Endothelial cell of umbilical vein (primary cell): ENCODE measurements around the gene DACH2. TPM values are rescaled to one million over a fixed set of nuclear protein-coding genes. Genes with fewer than 3 reads are reported as not detected.

Experiments
- Bru-seq: library from RNA; stranded (reverse); fragments of 400-500 nt; gene quantifications from one replicate; lab custom pipeline; 2021; lab: Mats Ljungman, UMichigan
- BruChase-seq, 2 experiments: library from RNA; stranded (reverse); fragments of 400-500 nt; gene quantifications; one replicate each; lab custom pipeline; 2021; lab: Mats Ljungman, UMichigan
- BruUV-seq: library from RNA; stranded (reverse); fragments of 400-500 nt; replicated peaks from 2 replicates; lab custom pipeline; 2021; lab: Mats Ljungman, UMichigan
- CTCF ChIA-PET: fragments of 300-600, 350-600 bp; sonication (Branson Sonifier 250); formaldehyde crosslinking; loops from one replicate; lab custom pipeline; 2021; ENCODE audit warnings: antibody characterized with exemption, inconsistent platforms; lab: Charles Lee
- POLR2A ChIA-PET: fragments of 300-600, 350-600 bp; sonication (Branson Sonifier 250); formaldehyde crosslinking; loops from one replicate; lab custom pipeline; 2021; ENCODE audit warnings: antibody characterized with exemption, inconsistent platforms; lab: Charles Lee
- DNase-seq: peaks from one replicate; pipeline ENCODE4 v3.0.0-alpha.2; 2011; ENCODE audit warnings: low read depth, low spot score
- FAIRE-seq: peaks from 2 replicates; lab custom pipeline; 2011; peaks lifted over from hg19 to GRCh38; lab: Jason Lieb, UNC
- H2AFZ ChIP-seq: 2 replicates; pipeline ENCODE4 v1.6.0; 2012; ENCODE audit warnings: low read depth, low read length, control low read depth, inconsistent platforms
- H3K27ac ChIP-seq: 2 replicates; pipeline ENCODE4 v1.5.1; 2011; ENCODE audit warnings: low read depth, mild to moderate bottlenecking, control low read depth, low read length, moderate library complexity; ENCODE audit not compliant: insufficient read depth
- H3K27me3 ChIP-seq, 2 experiments: 2 replicates each; pipeline versions ENCODE4 v1.6.0 to v1.6.1; 2011; ENCODE audit warnings: low read length in 2 of 2, mixed read lengths in 1 of 2; ENCODE audit not compliant: control insufficient read depth in 2 of 2, insufficient read depth in 2 of 2
- H3K36me3 ChIP-seq, 2 experiments: 2 replicates in 1 of 2; 3 replicates in 1 of 2; pipeline ENCODE4 v1.5.1; 2011; ENCODE audit warnings: low read length in 2 of 2, mild to moderate bottlenecking in 1 of 2, moderate library complexity in 1 of 2; ENCODE audit not compliant: control insufficient read depth in 2 of 2, insufficient read depth in 2 of 2; ENCODE audit errors: extremely low read depth in 1 of 2
- H3K4me1 ChIP-seq: 3 replicates; pipeline ENCODE4 v1.5.1; 2011; ENCODE audit warnings: mild to moderate bottlenecking, low read length; ENCODE audit not compliant: control insufficient read depth, insufficient read depth; ENCODE audit errors: extremely low read depth
- H3K4me2 ChIP-seq: 2 replicates; pipeline ENCODE4 v1.6.1; 2011; ENCODE audit warnings: low read length, control low read depth, mixed read lengths; ENCODE audit not compliant: insufficient read depth
- H3K4me3 ChIP-seq, 3 experiments: fragments of 200-600 bp in 1 of 3; sonication (generic), shearing (Covaris generic) in 1 of 3; replicated peaks in 1 of 3; 2 replicates each; pipeline ENCODE4 v1.5.1; 2011 to 2016; ENCODE audit warnings: control low read depth in 3 of 3, low read length in 3 of 3, mild to moderate bottlenecking in 2 of 3, inconsistent platforms in 1 of 3, low read depth in 1 of 3, moderate library complexity in 1 of 3; ENCODE audit not compliant: insufficient read depth in 1 of 3
- H3K79me2 ChIP-seq: 2 replicates; pipeline ENCODE4 v1.6.0; 2012; ENCODE audit warnings: low read length, inconsistent platforms; ENCODE audit not compliant: control insufficient read depth, insufficient read depth
- H3K9ac ChIP-seq: replicated peaks from 2 replicates; pipeline ENCODE3; 2011; ENCODE audit warnings: low read length, control low read depth; ENCODE audit not compliant: insufficient read depth; ENCODE audit errors: extremely low read depth
- H3K9me1 ChIP-seq: replicated peaks from 3 replicates; pipeline ENCODE4 v1.6.0; 2011; ENCODE audit warnings: mild to moderate bottlenecking, low read length; ENCODE audit not compliant: control insufficient read depth, insufficient read depth; ENCODE audit errors: extremely low read depth
- H3K9me3 ChIP-seq: replicated peaks from 2 replicates; pipeline ENCODE4 v1.5.1; 2012; ENCODE audit warnings: low read length, inconsistent platforms; ENCODE audit not compliant: control insufficient read depth, insufficient read depth
- H4K20me1 ChIP-seq: replicated peaks from 2 replicates; pipeline ENCODE3; 2011; ENCODE audit warnings: mild to moderate bottlenecking, low read length; ENCODE audit not compliant: control insufficient read depth, insufficient read depth; ENCODE audit errors: extremely low read depth
- CTCF ChIP-seq, 2 donors: IDR thresholded peaks; 1 replicate in 1 of 2; 2 replicates in 1 of 2; pipeline ENCODE4 v1.5.1; 2011; ENCODE audit warnings: low read length in 2 of 2, mild to moderate bottlenecking in 2 of 2, moderate library complexity in 2 of 2, control low read depth in 1 of 2, inconsistent platforms in 1 of 2, low read depth in 1 of 2; ENCODE audit not compliant: insufficient read depth in 1 of 2; ENCODE audit errors: extremely low read depth in 1 of 2
- EZH2 ChIP-seq: IDR thresholded peaks from 2 replicates; pipeline ENCODE4 v1.6.1; 2012; ENCODE audit warnings: borderline replicate concordance, low read depth, mild to moderate bottlenecking, moderate library complexity, low read length, inconsistent platforms; ENCODE audit not compliant: severe bottlenecking
- FOS ChIP-seq: IDR thresholded peaks from 2 replicates; pipeline ENCODE4 v1.6.1; 2011; ENCODE audit warnings: mild to moderate bottlenecking, low read length, moderate library complexity, borderline replicate concordance; ENCODE audit not compliant: insufficient read depth
- GATA2 ChIP-seq: IDR thresholded peaks from 2 replicates; pipeline ENCODE4 v1.7.0; 2011; ENCODE audit warnings: low read depth, mild to moderate bottlenecking, moderate library complexity, mixed read lengths, low read length; ENCODE audit not compliant: insufficient read length, insufficient read depth
- JUN ChIP-seq: IDR thresholded peaks from 2 replicates; pipeline ENCODE4 v1.6.1; 2011; ENCODE audit warnings: borderline replicate concordance, low read depth; ENCODE audit not compliant: insufficient read length, insufficient read depth
- MAX ChIP-seq: IDR thresholded peaks from 2 replicates; pipeline ENCODE4 v1.6.1; 2011; ENCODE audit not compliant: insufficient read depth, insufficient read length
- MYC ChIP-seq: IDR thresholded peaks from one replicate; pipeline ENCODE4 v1.6.1; 2011; ENCODE audit warnings: mild to moderate bottlenecking, low read depth, low read length
- dilution Hi-C: fragments of 300-500 bp; cut with MboI; formaldehyde crosslinking; loops from one replicate; pipeline ENCODE4 v1.15.0; 2019; ENCODE audit warnings: low sequenced_read_pairs; ENCODE audit not compliant: extremely low pct_ligation_motif_present
- intact Hi-C: fragments of 100-400 bp; cut with micrococcal nuclease; formaldehyde crosslinking; loops from one replicate; pipeline ENCODE4 v1.10.0; 2022
- long read RNA-seq: library from polyadenylated mRNA; stranded (forward); transcript quantifications from one replicate; pipeline ENCODE4 v2.0.0, GENCODE V29; 2021
- polyA minus RNA-seq, 3 experiments: library from RNA; depleted of rRNA, polyadenylated mRNA; stranded (reverse); fragments of >200 nt; gene quantifications; 1 replicate in 1 of 3; 2 replicates in 2 of 3; pipeline ENCODE4 v1.2.3, GENCODE V29; 2011
- polyA plus RNA-seq, 4 experiments: library from polyadenylated mRNA; depleted of rRNA in 3 of 4; stranded (reverse) in 3 of 4; unstranded in 1 of 4; fragments of >200 nt; gene quantifications; 2 replicates each; pipeline versions ENCODE4 v1.2.1 to v1.2.3, GENCODE V29; 2011 to 2012; ENCODE audit warnings: missing spikeins in 1 of 4
- total RNA-seq: library from RNA; stranded (reverse); gene quantifications from 2 replicates; pipeline ENCODE4 v1.2.3, GENCODE V29; 2021

The DACH2 gene
- not detected in 2 replicates for total RNA-seq
- not detected in 2 replicates for polyA plus RNA-seq
- polyA plus RNA-seq (2011; cell fraction: cytosol; rRNA removed), result not detected in 2 replicates
- polyA plus RNA-seq (2011; cell fraction: nucleus; rRNA removed), result not detected in 2 replicates
- polyA plus RNA-seq (2012), result not detected in 2 replicates
- not detected in 2 replicates for polyA minus RNA-seq
- polyA minus RNA-seq (2011; cell fraction: cytosol; rRNA and poly(A)+ RNA removed), result not detected
- not detected in 2 replicates for polyA minus RNA-seq (2011; cell fraction: nucleus; rRNA and poly(A)+ RNA removed)
- percentile 3 among the genes with signal in this experiment for Bru-seq, nascent RNA
- BruChase-seq, experiment 1, labeled RNA remaining after a 6-hour chase, result percentile 3 among the genes with signal in this experiment
- BruChase-seq, experiment 2, labeled RNA remaining after a 2-hour chase, result percentile 3 among the genes with signal in this experiment
- long read RNA-seq, result 0 reads

DNA sequence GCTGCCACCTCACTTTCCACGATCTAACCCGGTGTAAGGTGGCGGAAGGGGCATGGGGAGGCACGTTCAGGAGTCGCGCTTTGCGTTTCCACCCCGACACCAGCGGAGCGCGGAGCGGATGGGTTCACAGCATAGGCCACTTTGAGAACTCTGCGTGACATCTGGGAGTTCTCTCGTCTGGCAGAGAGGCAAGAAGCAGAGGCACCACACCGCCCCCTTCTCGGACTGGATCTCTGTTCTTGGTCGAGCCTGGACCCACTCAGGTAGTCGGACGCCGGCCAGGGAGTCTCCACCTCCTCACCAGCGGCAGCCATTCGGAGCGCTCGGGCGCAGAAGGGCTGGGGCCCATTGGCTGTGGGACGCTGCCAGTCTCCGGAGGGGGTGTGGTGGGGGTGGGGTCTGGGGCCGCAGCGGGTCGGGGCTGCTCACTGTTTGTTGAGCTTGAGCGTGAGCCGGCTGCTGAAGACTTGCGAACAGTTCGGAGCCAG is at the start of gene DACH2:
Gene DACH2 (plus strand): TSS at position 428 of the 488 bp plus-strand sequence.
- intact Hi-C loops (no loop called here), dilution Hi-C loops (no loop called here)
- H3K4me1 ChIP-seq, result peaks cover 5% of the 10 kb centered on the region
- H3K9me1 ChIP-seq, result no peaks in the 10 kb centered on the region
- peak within 1 kb of the TSS; percentile 94 for H2AFZ ChIP-seq
- TF ChIP-seq EZH2 (no peak), MAX (no peak), FOS (no peak), CTCF (IDR thresholded peaks at IDR 0.05; ENCODE audit: extremely low read depth in 1 of 2, insufficient read depth in 1 of 2, low read depth in 1 of 2, low read length in 2 of 2) (no peak), JUN (no peak), GATA2 (no peak), MYC (no peak)
- H3K79me2 ChIP-seq, result no peaks in the 10 kb centered on the region
- no peak within 1 kb of the TSS for H3K9ac ChIP-seq
- H3K27me3 ChIP-seq, result peaks cover 9 to 12% of the 10 kb centered on the region in 2 experiments
- H3K9me3 ChIP-seq, result no peaks in the 10 kb centered on the region
- H3K4me3 ChIP-seq, result peak within 1 kb of the TSS; percentile 14 to 45 (median 31)
- no peaks in the 10 kb centered on the region for H3K36me3 ChIP-seq
- ChIA-PET CTCF (no interaction called here), POLR2A (no interaction called here)
- BruUV-seq, result no TSS peak
- no peak within 1 kb of the TSS for H3K27ac ChIP-seq
- H3K4me2 ChIP-seq, result peak within 1 kb of the TSS; percentile 82
- FAIRE-seq, result peak; percentile 62
- H4K20me1 ChIP-seq, result no peaks in the 10 kb centered on the region
- DNase-seq, result peak; percentile 47
